HG02943 (cell line): ENCODE measurements around the gene PYDC2.

Source experiments
- ATAC-seq: cut with Tn5 transposase; IDR thresholded peaks from one replicate; pipeline ENCODE4 v1.9.1; 2021; ENCODE audit warnings: mild to moderate bottlenecking, low read depth, moderate library complexity; ENCODE audit not compliant: unreplicated experiment

The PYDC2 gene

DNA sequence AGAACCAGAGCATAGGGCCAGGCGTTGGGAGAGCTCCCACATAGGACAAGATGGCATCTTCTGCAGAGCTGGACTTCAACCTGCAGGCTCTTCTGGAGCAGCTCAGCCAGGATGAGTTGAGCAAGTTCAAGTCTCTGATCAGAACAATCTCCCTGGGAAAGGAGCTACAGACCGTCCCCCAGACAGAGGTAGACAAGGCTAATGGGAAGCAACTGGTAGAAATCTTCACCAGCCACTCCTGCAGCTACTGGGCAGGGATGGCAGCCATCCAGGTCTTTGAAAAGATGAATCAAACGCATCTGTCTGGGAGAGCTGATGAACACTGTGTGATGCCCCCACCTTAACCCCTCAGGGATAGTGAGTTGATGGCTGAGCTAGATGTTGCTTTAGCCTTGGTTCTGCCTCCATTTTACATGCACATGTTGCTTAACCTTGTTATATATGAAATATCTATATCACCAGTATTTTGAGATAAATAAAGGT is at the start of gene PYDC2:
Gene PYDC2 (plus strand): TSS at position 51 of the 483 bp plus-strand sequence. CDS start 0 bp downstream, at position 51.
- ATAC-seq = no peak

DNA sequence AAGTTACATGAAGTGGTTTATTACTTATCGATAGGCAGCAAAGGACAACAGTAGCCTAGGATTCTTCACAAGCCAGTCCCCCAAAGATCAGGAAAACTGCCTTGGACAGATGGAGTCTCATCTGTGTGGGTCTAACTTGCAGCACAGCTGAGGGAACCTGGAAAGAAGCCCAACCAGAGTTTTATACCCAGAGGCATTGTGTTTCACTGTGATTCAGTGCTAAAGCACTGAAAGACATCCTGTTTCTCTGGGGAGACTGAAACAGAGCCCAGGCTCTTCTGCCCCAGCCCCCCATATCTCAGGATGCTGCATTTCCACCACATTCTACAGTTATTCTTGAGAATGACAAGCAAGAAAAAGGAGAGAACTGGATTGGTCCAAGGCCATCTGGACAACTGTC is 48.2 kb upstream of the PYDC2 start:
- no peak for ATAC-seq

DNA sequence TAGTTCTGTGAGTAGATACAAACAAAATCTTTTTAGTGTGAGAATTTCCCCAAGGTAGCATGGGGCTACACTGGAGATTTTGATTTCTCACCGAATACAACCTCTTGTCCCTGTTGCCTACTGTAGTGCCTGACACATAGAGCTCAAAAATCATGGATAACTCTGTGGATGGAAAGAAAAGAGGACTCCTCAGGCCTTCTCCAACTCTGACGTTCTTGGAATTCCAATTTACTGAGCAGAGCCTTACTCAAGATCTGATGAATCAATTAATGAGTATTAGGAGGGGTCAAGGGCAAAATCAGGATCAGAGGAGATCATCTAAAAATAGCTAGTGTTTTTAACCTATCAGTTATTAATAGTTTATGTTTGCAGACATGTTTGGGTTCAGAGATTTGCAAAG is 46.7 kb upstream of the PYDC2 start:
- ATAC-seq = no peak

DNA sequence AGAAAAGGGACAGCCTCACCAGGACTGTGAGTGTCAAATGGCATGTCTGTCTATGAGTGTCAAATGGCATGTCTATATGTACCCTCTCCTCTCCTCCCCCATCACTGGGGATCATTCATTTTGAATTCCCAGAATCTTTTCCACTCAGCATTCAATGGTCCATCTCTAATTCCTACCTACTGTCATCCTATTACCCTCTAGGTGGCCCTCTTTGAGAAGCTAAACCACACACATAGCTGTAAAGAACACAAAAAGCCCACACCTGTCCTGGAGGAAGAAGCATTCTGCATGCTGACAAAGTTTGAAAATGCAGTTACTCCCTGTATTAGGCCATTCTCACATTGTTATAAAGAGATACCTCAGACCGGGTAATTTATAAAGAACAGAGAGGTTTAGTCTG is 46.2 kb upstream of the PYDC2 start:
- no peak for ATAC-seq

DNA sequence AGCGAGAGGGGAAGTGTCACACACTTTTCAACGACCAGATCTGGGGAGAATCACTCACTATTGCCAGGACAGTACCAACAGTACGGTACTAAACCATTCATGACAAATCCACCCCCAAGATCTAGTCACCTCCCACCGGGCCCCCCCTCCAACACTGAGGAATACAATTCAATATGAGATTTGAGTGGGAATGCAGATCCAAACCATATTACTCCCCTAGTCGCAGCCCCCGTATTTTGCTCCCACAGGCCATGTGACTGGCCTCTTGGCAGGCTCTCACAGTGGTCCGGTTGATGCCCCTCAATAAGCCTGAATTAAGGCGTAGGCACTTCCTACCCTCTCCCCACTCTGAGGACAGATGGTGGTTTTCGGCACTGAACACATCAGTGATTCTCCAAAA is 45.4 kb upstream of the PYDC2 start:
- ATAC-seq = no peak

DNA sequence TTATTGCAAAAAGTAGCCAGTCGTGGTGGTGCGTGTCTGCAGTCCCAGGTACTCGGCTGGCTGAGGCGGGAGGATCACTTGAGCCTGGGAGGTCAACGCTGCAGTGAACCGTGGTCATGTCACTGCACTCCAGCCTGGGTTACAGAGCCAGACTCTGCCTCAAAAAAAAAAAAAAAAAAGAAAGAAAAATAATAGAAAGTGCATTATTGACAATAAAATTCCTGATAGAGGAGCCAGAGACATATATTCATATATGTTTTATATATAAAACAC is 43.6 kb upstream of the PYDC2 start:
- ATAC-seq = no peak

DNA sequence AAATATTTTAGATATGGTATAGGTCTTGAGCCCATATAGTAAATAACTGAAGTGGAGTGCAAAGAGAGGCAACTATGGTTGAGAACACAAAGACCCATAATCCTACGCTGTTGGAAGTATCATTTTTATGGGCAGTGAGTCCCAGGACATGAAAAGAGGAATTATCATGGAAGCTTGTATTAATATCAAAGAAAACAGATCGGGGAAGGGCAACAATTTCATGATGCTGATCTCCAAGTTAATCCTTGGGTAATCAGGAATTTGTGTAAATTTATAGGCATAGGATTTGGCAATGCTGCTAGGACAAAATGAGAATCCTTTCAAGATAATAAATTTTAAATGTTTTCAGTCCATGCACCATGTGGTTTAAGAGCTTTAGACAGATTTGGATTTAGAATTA is 40.2 kb upstream of the PYDC2 start:
- no peak for ATAC-seq

DNA sequence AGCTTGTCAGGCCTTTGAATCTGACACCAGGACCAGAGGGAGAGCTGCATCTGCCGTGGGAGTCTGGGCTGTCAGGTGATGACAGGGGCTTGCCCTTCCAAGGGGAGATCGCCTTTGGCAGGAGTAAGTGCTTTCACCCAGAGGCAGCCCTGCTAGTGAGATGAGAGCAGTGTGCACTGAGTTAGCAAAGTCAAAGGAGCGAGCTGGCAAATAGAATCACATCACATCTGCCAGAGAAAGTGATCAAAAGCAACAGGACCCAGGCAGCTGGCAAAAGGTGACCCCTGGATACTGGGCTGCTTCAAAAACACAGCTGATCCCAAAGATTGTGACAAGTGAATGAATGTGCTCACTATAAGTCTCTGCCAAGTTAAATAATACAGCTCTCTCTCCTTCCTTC is 36.1 kb upstream of the PYDC2 start:
- no peak for ATAC-seq

DNA sequence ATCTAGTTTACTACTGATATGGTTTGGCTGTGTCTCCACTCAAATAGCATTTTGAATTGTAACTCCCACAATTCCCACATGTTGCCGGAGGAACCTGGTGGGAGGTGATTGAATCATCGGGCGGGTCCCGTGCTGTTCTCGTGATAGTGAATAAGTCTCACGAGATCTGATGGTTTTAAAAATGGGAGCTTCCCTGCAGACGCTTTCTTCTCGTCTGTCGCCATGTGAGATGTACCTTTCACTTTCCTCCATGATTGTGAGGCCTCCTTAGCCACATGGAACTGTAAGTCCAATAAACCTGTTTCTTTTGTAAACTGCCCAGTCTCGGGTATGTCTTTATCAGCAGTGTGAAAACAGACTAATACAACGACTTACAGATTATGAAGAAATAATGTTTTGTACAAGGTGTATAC is 35.6 kb upstream of the PYDC2 start:
- ATAC-seq = no peak

DNA sequence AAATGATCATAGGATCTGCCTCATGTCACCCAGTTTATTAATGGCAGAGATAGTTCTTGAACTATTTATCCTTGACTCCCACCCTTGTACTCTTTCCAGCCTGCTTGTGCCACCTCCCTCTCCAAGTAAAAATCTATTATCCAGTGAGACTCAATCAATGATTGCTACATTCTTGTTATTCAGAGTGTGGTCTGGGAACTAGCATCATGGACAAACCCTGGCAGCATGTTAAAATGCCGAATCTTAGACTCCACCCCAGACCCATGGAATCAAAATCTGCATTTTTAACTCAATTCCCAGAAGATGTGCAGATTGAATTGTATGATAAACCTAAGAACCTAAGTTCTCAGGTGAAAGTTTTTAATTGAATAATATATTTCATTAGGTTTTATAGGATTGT is 34.7 kb upstream of the PYDC2 start:
- ATAC-seq = no peak

DNA sequence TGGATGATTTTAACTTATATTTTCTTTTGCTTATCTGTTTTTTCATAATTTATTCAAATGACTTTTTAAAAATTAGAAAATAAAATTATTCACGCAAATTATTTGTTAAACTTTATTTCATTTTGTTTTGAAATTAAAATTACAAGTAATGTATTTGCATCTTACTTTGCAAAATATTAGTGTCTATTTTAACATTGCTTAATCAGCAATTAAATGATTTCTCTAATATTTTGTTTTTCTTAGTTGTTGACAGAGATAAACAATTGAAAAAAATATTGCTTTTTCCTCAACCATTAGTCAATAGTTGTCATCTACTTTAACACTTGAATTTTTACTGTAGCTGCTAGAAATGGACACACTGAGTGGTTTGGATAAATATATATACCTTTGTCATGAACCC is 32.8 kb upstream of the PYDC2 start:
- no peak for ATAC-seq

DNA sequence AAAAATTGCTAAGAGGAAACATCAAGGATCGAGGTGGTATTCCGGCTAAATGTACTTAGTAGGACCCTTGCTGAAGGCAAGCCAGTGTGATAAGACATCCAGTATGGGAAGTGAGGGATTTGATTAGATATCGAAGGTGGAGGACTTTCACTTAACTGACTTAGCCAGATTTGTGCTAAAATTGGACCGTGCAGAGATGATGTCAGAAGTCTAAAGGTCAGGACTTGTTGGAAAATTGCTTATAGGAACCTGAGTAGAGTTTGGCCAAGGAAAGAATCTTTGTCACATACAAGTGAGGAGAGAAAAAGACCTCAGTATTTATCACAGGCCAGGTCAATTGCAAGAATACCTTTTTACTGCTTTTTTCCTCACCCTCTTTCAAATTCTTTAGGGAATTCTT is 30.9 kb upstream of the PYDC2 start:
- no peak for ATAC-seq

DNA sequence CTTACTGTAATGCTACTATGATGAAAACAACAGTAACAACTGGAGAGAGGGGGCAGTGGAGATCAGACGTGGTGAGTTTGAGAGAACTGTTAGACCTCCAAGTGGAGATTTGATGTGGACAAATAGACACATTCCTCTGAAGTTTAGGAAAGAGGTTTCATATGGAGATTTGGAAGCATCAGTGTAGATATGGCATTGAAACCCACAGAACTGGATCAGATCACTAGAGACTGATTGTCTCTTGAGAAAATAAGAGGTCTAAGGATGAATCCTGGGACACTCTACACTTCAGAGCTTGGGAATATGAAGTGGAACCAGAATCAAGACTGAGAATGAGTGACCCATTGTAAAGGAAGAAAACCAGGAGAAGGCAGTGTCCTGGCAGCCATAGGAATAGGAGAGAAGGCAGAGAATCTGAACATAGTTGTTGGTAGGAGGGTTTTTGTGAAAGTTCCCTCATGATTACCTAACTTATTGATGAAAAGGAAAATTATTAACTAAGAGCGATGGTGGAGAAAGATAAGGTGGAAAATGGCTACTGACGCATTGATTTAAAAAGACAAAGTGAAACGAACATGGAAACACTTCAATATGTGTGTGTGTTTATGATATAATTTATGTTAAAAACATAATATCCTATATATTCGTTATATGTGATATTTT is 29.7 kb upstream of the PYDC2 start:
- no peak for ATAC-seq

DNA sequence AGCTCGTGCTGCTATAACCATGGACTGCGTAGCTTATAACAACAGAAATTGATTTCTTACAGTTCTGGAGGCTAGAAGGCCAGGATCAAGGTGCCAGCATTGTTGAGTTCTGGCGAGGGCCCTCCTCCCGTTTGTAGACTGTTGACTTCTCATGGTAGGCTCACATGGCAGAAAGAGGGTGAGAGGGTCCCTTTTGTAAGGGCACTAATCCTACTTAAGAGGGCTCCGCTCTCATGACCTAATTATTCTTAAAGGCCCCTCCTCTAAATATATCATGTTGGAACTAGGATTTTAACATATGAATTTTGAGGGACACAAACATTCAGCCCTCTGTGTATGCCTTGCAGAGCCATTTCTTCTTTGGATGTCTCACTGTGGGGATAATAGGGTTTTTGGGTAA is 28.8 kb upstream of the PYDC2 start:
- ATAC-seq = no peak

DNA sequence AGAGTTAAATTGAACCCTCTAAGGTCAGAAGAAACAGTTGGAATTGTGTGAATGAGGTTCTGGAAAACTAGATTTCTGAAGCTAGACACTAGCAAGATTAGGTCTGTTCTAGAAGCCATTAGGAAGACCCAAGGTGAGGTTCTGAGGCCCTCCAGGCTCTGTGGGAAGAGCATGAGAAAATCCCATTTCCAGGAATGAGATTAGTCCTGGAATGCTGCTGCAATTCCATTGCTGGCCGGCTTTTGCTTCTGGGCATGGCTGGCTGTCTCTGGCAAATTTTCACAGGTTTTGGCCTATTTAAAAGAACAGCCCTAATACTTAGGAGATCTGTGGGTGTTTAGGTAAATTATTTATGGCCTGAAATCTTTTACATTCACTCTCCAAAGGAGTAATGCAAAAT is 26.9 kb upstream of the PYDC2 start:
- ATAC-seq = no peak

DNA sequence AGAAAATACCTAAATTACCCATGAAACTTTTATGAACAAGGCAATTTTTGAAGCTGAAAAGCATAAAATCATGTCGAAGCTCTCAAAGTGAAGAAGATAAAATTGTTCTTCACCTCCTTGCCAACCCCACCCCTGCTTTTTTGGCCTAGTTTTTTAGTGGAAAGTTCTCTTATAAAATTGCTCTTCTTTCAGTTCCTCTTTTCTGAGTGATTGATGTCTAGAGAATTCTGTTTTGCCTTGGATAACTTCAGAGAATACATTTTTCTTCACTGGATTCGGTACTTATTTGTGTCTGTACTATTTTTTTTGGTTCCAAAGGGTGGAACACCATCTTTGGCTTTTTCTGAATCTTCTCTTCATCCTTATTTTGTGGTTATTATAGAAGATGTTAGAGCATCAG is 25.0 kb upstream of the PYDC2 start:
- ATAC-seq = no peak

DNA sequence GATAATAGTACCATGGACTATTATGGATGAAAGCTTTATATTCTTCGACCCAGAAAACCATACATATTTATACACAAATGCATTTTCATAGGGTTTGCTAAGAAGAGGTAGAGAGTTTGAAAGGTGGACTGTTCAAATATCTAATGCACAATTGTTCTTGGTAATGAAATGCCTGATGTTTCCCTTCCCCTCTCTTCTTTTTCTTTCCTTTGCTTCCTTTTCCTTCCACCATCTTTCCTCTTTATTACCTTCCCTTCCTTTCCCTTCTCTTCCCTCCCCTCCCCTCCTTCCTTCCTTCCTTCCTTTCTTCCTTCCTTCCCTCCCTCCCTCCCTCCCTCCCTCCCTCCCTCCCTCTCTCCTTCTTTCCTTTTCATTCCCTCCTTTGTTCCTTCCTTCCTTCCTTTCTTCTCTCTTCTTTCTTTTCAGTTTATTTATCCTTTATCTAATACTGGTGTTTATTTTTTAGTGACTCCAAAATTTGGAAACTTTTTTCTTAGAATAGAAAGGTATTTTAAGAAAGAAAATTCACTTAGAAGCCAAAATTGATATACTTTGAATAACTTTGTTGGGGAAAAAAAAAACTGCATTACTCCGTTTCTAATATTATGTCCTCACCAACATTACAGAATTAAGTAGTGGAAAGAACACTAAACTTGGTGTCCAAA is 22.7 kb upstream of the PYDC2 start:
- ATAC-seq = no peak

DNA sequence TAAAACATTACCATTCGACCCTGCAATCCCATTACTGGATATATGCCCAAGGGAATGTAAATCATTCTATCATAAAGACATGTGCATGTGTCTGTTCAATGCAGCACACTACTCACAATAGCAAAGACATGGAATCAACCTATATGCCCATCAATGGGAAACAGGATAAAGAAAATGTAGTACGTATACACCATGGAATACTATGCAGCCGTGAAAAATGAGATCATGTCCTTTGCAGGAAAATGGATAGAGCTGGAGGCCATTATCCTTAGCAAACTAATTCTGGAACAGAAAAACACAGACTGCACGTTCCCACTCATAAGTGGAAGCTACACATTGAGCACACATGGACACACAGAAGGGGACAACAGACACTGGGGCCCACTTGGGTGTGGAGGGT is 20.4 kb upstream of the PYDC2 start:
- no peak for ATAC-seq

DNA sequence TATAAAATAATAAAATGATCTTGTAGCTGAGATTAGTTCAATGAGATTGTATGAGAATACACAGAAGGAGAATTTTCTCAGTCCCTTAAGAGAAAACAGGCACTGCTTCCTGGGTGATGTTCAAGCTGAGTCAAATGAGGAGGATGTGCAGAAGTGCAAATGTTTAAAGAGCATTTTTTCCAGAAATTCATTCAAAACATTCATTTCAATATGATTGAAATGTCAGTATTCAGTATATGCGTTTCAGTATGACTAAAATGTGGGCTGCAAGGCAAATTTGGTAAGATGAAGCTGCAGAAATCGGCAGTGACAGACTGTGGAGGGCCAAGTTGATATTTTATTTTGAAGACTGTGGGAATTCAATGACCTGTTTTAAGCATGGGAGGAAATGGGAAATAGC is 19.3 kb upstream of the PYDC2 start:
- no peak for ATAC-seq

DNA sequence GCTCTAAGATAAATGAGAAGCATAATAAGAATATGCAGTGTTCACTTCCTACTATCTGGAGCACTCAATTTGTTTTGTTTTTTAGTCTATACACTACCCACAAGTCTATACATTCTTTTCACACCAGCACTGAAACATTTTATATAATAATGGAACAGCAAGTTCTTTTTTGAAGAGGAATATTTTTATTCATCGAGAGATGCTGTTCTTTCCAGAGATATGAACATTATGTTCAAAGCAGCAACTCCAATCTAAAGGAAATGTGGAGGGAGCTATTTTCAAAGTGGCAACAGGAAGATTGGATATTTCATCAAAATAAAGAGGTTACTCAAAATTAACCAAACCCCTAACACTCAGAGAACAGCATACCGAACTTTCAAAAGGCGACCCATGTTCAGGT is 16.4 kb upstream of the PYDC2 start:
- no peak for ATAC-seq

DNA sequence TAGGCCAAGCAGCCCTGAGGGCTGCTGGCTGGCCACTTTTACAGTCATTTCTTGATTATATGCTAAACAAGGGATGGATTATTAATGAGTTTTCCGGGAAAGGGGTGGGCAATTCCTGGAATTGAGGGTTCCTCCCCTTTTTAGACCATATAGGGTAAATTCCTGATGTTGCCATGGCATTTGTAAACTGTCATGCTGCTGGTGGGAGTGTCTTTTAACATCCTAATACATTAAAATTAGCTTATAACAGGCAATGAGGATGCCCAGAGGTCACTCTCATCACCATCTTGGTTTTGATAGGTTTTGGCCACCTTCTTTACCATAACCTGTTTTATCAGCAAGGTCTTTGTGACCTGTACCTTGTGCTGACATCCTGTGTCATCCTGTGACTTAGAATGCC is 11.7 kb upstream of the PYDC2 start:
- ATAC-seq = no peak

DNA sequence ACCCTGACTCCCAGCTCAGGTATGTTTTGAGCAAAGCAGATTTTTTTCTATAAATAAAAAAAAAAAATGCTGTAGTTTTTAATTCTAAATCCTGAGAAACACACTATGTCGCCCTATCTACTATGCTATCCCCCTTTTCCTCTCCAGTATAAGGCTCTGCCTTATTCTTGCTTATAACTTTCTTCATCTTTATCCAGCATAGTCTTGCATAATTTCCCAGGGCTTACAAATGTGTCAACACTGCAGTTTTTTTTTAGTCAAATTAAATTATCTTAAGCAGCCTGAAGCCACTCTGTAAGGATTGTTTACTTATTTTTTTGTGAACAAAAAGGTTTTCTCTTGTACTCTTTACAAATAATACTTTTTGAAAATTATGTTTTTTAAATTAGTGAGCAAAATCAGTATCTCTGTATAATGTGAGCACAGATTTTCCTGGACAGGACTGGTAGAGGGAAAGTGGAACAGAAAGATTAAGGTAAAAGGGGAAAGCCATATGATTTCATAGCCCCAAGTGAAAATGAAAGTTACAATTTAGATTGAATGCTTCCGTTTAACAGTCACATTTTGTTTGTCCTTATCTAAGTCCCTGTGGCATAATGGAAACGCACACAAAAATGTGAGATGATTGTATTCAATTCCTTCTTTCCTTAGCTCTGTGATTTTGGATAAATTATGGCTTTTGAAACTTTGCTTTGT is 5.6 kb upstream of the PYDC2 start:
- no peak for ATAC-seq
